ENCODE results near the gene PA2G4.

DNA sequence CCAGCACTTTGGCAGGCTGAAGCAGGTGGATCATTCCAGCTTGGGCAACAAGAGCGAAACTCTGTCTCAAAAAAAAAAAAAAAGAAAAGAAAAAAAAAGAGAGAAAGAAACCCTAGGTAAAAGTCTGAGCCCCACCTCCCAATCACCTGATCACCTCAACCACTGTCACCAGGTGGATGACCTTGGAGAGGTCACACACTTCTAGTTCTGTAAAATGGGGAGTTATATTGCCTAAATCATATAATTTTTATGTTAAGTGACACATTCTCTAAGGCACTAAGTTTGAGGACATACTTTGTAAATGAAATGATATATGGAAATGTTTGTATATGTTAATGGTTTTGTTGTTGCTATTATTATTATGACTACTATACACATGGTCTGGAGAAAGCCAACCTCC is 25.9 kb upstream of the PA2G4 start:
- TF ChIP-seq GATA3 (IDR thresholded peaks at IDR 0.05; ENCODE audit: low read depth, low read length): no peak
- no peak for TF ChIP-seq GATA2 (IDR thresholded peaks at IDR 0.05; ENCODE audit: low read depth, low read length)

All from SH-SY5Y (cell line).